Uterus (tissue), 4 donors: ENCODE data around the gene LRCH2. TPM values are rescaled to one million over a fixed set of nuclear protein-coding genes. Genes with fewer than 3 reads are reported as not detected.

Experiments
- DNase-seq, 2 donors: peaks; one replicate each; pipeline ENCODE4 v3.0.0-alpha.2; 2019 to 2020
- H3K27ac ChIP-seq, 2 donors: fragments of 200-600 bp; sonication (generic); 1 replicate in 1 of 2; 2 replicates in 1 of 2; pipeline ENCODE4 v1.5.1; 2016 to 2018
- H3K27me3 ChIP-seq, 2 donors: fragments of 200-600 bp; sonication (generic); one replicate each; pipeline ENCODE4 v1.5.1; 2018 to 2019; ENCODE audit warnings: control low read depth in 1 of 2
- H3K36me3 ChIP-seq, 2 donors: fragments of 200-600 bp; sonication (generic); one replicate each; pipeline ENCODE4 v1.5.1; 2019; ENCODE audit warnings: control low read depth in 1 of 2
- H3K4me1 ChIP-seq, 2 donors: fragments of 200-600 bp; sonication (generic); one replicate each; pipeline ENCODE4 v1.5.1; 2018 to 2019; ENCODE audit warnings: control low read depth in 1 of 2
- H3K4me3 ChIP-seq, 2 donors: fragments of 200-600 bp; sonication (generic); 1 replicate in 1 of 2; 2 replicates in 1 of 2; pipeline ENCODE4 v1.5.1; 2018 to 2019; ENCODE audit warnings: mild to moderate bottlenecking in 1 of 2
- H3K9me3 ChIP-seq, 2 donors: fragments of 200-600 bp; sonication (generic); one replicate each; pipeline ENCODE4 v1.5.1; 2019; ENCODE audit warnings: control low read depth in 1 of 2
- POLR2A ChIP-seq, 2 donors: fragments of 450-650 bp; IDR thresholded peaks; one replicate each; pipeline ENCODE4 v1.6.1; 2016; ENCODE audit warnings: antibody characterized with exemption in 2 of 2, mild to moderate bottlenecking in 1 of 2, moderate library complexity in 1 of 2
- intact Hi-C: fragments of 100-400 bp; cut with DNase I; formaldehyde crosslinking; loops from one replicate; pipeline ENCODE4 v1.15.1; 2023; ENCODE audit warnings: low total_unique reads
- total RNA-seq, 4 donors: library from RNA; depleted of rRNA in 3 of 4; stranded (reverse); fragments of >200 nt in 3 of 4; gene quantifications; one replicate each; pipeline versions ENCODE4 v1.1.0 to v1.2.4, GENCODE V29; 2014 to 2023
- TF ChIP-seq, protein P1 (sequence below), 4 experiments: fragments of 200-600 bp in 2 of 4; fragments of 450-650 bp in 2 of 4; sonication (generic) in 2 of 4; IDR thresholded peaks; one replicate each; pipeline ENCODE4 v1.5.1; 2016 to 2019; ENCODE audit warnings: antibody characterized with exemption in 4 of 4, mild to moderate bottlenecking in 2 of 4, moderate library complexity in 1 of 4
- donor health status: DM: yes; HTN: yes; CAD: no.

Gene LRCH2
- total RNA-seq, 4 donors from 2014 or later, result 3.3 to 23.3 (median 15.9) TPM

DNA sequence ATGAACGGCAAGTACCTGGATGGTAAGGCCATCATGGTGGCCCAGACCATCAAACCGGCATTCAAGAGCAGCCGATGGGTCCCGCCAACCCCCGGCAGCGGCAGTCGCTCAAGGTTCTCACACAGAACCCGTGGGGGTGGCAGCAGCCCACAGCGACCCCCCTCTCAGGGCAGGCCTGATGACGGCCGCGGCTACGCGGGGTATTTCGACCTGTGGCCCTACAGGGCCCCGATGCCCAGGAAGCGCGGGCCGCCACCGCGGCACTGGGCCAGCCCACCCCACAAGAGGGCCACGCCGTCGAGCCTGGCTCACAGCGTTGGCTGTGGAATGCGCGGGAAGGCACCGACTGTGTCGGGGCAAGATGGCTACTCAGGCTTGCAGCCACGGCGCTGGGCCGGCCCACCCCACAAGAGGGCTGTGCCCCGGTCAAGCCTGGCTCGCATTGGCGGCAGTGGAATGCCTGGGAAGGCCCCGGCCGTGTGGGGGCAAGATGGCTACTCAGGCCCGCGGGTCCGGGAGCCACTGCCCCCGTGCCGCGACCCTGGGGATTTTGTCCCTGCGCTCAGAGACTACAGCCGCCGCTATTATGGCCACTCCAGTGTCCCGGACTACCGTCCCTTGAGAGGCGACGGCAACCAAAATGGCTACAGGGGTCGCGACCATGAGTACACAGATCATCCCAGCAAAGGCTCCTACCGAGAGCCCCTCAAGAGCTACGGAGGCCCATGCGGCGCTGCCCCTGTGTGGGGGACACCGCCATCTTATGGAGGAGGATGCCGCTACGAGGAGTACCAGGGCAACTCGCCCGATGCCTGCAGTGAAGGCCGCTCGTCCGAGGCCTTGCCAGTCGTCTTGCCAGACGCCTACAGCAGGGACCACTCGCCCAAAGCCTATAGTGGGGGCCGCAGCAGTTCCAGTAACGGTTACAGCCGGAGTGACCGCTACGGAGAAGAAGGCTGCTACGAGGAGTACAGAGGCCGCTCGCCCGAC lies 44.0 kb downstream of the LRCH2 start:
- Histone ChIP-seq H3K36me3 (no peaks in the 10 kb centered on the region), H3K27me3 (no peaks in the 10 kb centered on the region), H3K4me3 (no peak overlapping the region), H3K4me1 (no peaks in the 10 kb centered on the region), H3K9me3 (no peaks in the 10 kb centered on the region), H3K27ac (no peak overlapping the region)
- intact Hi-C loops, result no loop called here
- TF ChIP-seq, protein P1, sequence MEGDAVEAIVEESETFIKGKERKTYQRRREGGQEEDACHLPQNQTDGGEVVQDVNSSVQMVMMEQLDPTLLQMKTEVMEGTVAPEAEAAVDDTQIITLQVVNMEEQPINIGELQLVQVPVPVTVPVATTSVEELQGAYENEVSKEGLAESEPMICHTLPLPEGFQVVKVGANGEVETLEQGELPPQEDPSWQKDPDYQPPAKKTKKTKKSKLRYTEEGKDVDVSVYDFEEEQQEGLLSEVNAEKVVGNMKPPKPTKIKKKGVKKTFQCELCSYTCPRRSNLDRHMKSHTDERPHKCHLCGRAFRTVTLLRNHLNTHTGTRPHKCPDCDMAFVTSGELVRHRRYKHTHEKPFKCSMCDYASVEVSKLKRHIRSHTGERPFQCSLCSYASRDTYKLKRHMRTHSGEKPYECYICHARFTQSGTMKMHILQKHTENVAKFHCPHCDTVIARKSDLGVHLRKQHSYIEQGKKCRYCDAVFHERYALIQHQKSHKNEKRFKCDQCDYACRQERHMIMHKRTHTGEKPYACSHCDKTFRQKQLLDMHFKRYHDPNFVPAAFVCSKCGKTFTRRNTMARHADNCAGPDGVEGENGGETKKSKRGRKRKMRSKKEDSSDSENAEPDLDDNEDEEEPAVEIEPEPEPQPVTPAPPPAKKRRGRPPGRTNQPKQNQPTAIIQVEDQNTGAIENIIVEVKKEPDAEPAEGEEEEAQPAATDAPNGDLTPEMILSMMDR (IDR thresholded peaks at IDR 0.05), result no peak
- no peak for TF ChIP-seq POLR2A (IDR thresholded peaks at IDR 0.05)
- DNase-seq, result no peak

DNA sequence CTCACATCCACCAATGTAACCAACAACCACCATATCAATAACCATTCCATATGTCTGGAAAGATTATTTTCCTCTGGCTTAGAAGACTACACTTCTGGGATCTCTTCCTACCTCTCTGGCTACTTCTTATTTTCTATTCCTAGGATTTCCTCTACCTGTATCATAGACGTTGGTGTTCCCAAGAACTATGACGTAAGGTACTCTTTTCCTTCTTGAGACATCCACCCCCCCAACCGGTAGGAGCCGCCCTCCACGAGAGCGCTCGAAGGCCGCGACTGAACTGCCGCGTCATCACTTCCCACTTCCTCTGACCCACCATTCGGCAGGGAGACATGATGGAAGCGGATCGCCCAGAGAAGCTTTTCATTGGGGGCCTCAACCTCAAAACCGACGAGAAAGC lies 44.8 kb downstream of the LRCH2 start, which contains the start of gene RBMXL3:
Gene RBMXL3, plus strand, starts transcription at position 301 of the 400 bp plus-strand sequence. Its CDS starts 32 bp downstream, at position 333.
- Histone ChIP-seq H3K9me3 (no peaks in the 10 kb centered on the region), H3K27me3 (no peaks in the 10 kb centered on the region), H3K4me1 (no peaks in the 10 kb centered on the region), H3K27ac (no peak within 1 kb of the TSS), H3K4me3 (no peak within 1 kb of the TSS), H3K36me3 (no peaks in the 10 kb centered on the region)
- TF ChIP-seq, protein P1 (IDR thresholded peaks at IDR 0.05), result no peak
- TF ChIP-seq POLR2A (IDR thresholded peaks at IDR 0.05), result no peak
- no peak for DNase-seq
- intact Hi-C loops, result no loop called here

DNA sequence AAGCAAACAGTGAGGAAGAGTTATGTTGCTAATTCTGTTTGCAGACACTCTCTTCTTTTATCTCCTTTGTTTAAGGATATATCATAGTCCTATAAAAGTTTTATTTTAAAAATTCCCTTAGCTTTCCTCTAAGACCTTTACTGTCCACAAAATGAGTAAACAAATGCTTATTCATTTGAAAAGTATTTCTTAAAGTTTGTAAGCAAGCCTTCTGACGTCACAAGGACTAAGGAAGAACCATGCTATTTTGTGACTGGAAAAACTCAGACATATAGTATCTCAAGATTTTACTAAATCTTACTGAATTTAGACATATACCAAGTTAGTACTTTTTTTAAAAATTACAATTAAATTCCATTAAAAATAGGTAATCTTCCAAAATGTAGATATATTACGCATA lies 49.9 kb downstream of the LRCH2 start:
- no peak overlapping the region for H3K27ac ChIP-seq
- no peaks in the 10 kb centered on the region for H3K36me3 ChIP-seq
- TF ChIP-seq, protein P1 (IDR thresholded peaks at IDR 0.05), result no peak
- TF ChIP-seq POLR2A (IDR thresholded peaks at IDR 0.05), result no peak
- no peak overlapping the region for H3K4me3 ChIP-seq
- no peaks in the 10 kb centered on the region for H3K4me1 ChIP-seq
- intact Hi-C loops, result no loop called here
- no peaks in the 10 kb centered on the region for H3K9me3 ChIP-seq
- DNase-seq, result no peak
- H3K27me3 ChIP-seq, result peaks cover 0 to 5% of the 10 kb centered on the region in 2 donors

DNA sequence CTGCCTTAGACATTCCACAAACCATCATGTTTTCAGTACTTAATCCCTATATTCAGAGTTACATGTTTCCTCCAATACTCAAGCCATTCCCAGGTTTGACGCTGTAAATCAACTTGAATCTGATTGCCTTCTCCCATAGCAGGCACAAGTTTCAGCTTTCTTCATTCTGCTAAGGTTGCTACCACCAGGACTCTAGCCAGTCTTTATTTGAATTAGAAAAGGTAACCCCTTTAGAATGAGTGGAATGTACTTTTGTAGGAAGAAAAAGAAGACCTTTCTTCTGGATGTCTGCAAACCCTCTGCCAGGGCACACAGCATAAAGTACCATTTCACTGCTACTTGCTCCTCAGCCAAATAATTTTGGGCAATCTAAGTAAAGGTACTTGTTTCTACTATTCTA lies 55.4 kb downstream of the LRCH2 start:
- Histone ChIP-seq H3K9me3 (no peaks in the 10 kb centered on the region), H3K4me3 (no peak overlapping the region), H3K27me3 (peaks cover 0 to 5% of the 10 kb centered on the region in 2 donors), H3K4me1 (no peaks in the 10 kb centered on the region), H3K27ac (no peak overlapping the region), H3K36me3 (no peaks in the 10 kb centered on the region)
- no peak for DNase-seq
- TF ChIP-seq POLR2A (IDR thresholded peaks at IDR 0.05), result no peak
- TF ChIP-seq, protein P1 (IDR thresholded peaks at IDR 0.05), result no peak
- intact Hi-C loops, result no loop called here

DNA sequence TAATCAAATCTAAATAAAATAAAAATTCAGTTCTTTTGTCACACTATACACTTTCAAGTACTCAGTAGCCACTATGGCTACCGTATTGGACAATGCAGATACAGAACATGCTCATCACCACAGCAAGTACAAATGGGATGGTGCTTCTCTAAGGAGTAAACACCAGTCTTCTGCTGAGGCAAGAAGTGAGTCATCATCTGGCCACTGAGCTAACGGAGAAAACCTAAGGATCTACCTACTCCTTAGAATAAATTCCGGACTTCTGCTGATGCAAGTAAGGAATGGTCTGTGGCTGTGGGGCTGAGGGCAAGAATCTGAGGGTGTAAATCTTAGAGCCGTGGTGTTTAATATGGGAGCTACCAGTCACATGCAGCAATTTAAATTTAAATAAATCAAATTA lies 56.0 kb downstream of the LRCH2 start:
- no peak for DNase-seq
- Histone ChIP-seq H3K4me3 (no peak overlapping the region), H3K27ac (no peak overlapping the region), H3K27me3 (peaks cover 0 to 5% of the 10 kb centered on the region in 2 donors), H3K4me1 (no peaks in the 10 kb centered on the region), H3K36me3 (no peaks in the 10 kb centered on the region), H3K9me3 (no peaks in the 10 kb centered on the region)
- TF ChIP-seq POLR2A (IDR thresholded peaks at IDR 0.05), result no peak
- TF ChIP-seq, protein P1 (IDR thresholded peaks at IDR 0.05), result no peak
- intact Hi-C loops, result no loop called here
